ENCODE data around the gene CNOT9. TPM values are rescaled to one million over a fixed set of nuclear protein-coding genes. Genes with fewer than 3 reads are reported as not detected.

CNOT9 gene
- total and polyA plus RNA-seq, 7 experiments from 2014 or later = 13.7 to 99.6 (median 46.4) TPM

GRCh38 chr2:218638372-218638771 lies 69.7 kb downstream of the CNOT9 start:
- H3K27me3 Mint-ChIP-seq = no peaks in the 10 kb centered on the region
- no peaks in the 10 kb centered on the region for H3K27me3 ChIP-seq (ENCODE audit: control insufficient read depth in 2 of 2, insufficient read depth in 2 of 2, low read length in 2 of 2)
- no peak overlapping the region for H3K27ac ChIP-seq (ENCODE audit: low read depth, low read length)
- POLR2A ChIA-PET = no interaction called here
- intact Hi-C loops (cut with micrococcal nuclease) = no loop called here
- ATAC-seq (no peak), DNase-seq (no peak)
- H3K9me3 ChIP-seq (ENCODE audit: control insufficient read depth in 2 of 3, low read length in 3 of 3) = no peaks in the 10 kb centered on the region
- H3K36me3 ChIP-seq (ENCODE audit: control insufficient read depth in 2 of 3, insufficient read depth in 3 of 3, low read length in 3 of 3) = peaks cover 20 to 86% (median 28%) of the 10 kb centered on the region in 3 experiments
- no peak overlapping the region for H3K27ac Mint-ChIP-seq
- CTCF ChIA-PET = no interaction called here
- H3K4me1 ChIP-seq (ENCODE audit: control insufficient read depth in 2 of 2, insufficient read depth in 2 of 2, low read length in 2 of 2) = no peaks in the 10 kb centered on the region
- no peaks in the 10 kb centered on the region for H3K4me1 Mint-ChIP-seq
- peaks cover 18 to 57% (median 21%) of the 10 kb centered on the region in 5 donors for H3K36me3 Mint-ChIP-seq
- no peaks in the 10 kb centered on the region for H3K9me3 Mint-ChIP-seq
- H3K4me3 Mint-ChIP-seq = no peak overlapping the region
- H3K4me3 ChIP-seq (ENCODE audit: low read length) = no peak overlapping the region

GRCh38 chr2:218642121-218642656 lies 73.5 kb downstream of the CNOT9 start:
- Mint-ChIP-seq H3K9me3 (no peaks in the 10 kb centered on the region), H3K4me1 (no peaks in the 10 kb centered on the region), H3K4me3 (no peak overlapping the region), H3K27ac (no peak overlapping the region), H3K36me3 (peaks cover 8 to 39% (median 21%) of the 10 kb centered on the region in 5 donors), H3K27me3 (no peaks in the 10 kb centered on the region)
- Histone ChIP-seq H3K4me1 (ENCODE audit: control insufficient read depth in 2 of 2, insufficient read depth in 2 of 2, low read length in 2 of 2) (no peaks in the 10 kb centered on the region), H3K9me3 (ENCODE audit: control insufficient read depth in 2 of 3, low read length in 3 of 3) (no peaks in the 10 kb centered on the region), H3K27ac (ENCODE audit: low read depth, low read length) (no peak overlapping the region), H3K27me3 (ENCODE audit: control insufficient read depth in 2 of 2, insufficient read depth in 2 of 2, low read length in 2 of 2) (no peaks in the 10 kb centered on the region), H3K36me3 (ENCODE audit: control insufficient read depth in 2 of 3, insufficient read depth in 3 of 3, low read length in 3 of 3) (peaks cover 32 to 84% (median 34%) of the 10 kb centered on the region in 3 experiments), H3K4me3 (ENCODE audit: low read length) (no peak overlapping the region)
- intact Hi-C loops (cut with micrococcal nuclease) = no loop called here
- no peak for ATAC-seq
- DNase-seq = no peak
- CTCF ChIA-PET = no interaction called here
- POLR2A ChIA-PET = interaction anchor here (1.2 kb wide), 1 partner anchor 17 kb away, joined by 3 read pairs; the partner anchor contains the start of genes BCS1L and ZNF142

- H3K4me1 ChIP-seq (ENCODE audit: control insufficient read depth in 2 of 2, insufficient read depth in 2 of 2, low read length in 2 of 2) = peaks cover 0 to 1% of the 10 kb centered on the region in 2 donors
- H3K4me3 ChIP-seq (ENCODE audit: low read length) = no peak overlapping the region
- no peak overlapping the region for H3K27ac ChIP-seq (ENCODE audit: low read depth, low read length)
- Mint-ChIP-seq H3K4me1 (peaks cover 0 to 5% (median 4%) of the 10 kb centered on the region in 7 donors), H3K9me3 (no peaks in the 10 kb centered on the region), H3K4me3 (no peak overlapping the region), H3K36me3 (peaks cover 5 to 38% (median 15%) of the 10 kb centered on the region in 5 donors), H3K27me3 (no peaks in the 10 kb centered on the region), H3K27ac (no peak overlapping the region)
- no peaks in the 10 kb centered on the region for H3K27me3 ChIP-seq (ENCODE audit: control insufficient read depth in 2 of 2, insufficient read depth in 2 of 2, low read length in 2 of 2)
- ChIA-PET POLR2A (interaction anchor here (1.2 kb wide), 1 partner anchor 16 kb away, joined by 3 read pairs; the partner anchor contains the start of genes BCS1L and ZNF142), CTCF (no interaction called here)
- intact Hi-C loops (cut with micrococcal nuclease) = no loop called here
- peaks cover 28 to 78% (median 34%) of the 10 kb centered on the region in 3 experiments for H3K36me3 ChIP-seq (ENCODE audit: control insufficient read depth in 2 of 3, insufficient read depth in 3 of 3, low read length in 3 of 3)
- H3K9me3 ChIP-seq (ENCODE audit: control insufficient read depth in 2 of 3, low read length in 3 of 3) = no peaks in the 10 kb centered on the region
- no peak for ATAC-seq
- no peak for DNase-seq
These were observed 74.1 kb downstream of the CNOT9 start for GRCh38 chr2:218642786-218643185.

- Histone ChIP-seq H3K4me3 (ENCODE audit: low read length) (no peak overlapping the region), H3K4me1 (ENCODE audit: control insufficient read depth in 2 of 2, insufficient read depth in 2 of 2, low read length in 2 of 2) (peaks cover 0 to 7% of the 10 kb centered on the region in 2 donors), H3K9me3 (ENCODE audit: control insufficient read depth in 2 of 3, low read length in 3 of 3) (no peaks in the 10 kb centered on the region), H3K27me3 (ENCODE audit: control insufficient read depth in 2 of 2, insufficient read depth in 2 of 2, low read length in 2 of 2) (no peaks in the 10 kb centered on the region), H3K36me3 (ENCODE audit: control insufficient read depth in 2 of 3, insufficient read depth in 3 of 3, low read length in 3 of 3) (peaks cover 24 to 78% (median 40%) of the 10 kb centered on the region in 3 experiments), H3K27ac (ENCODE audit: low read depth, low read length) (no peak overlapping the region)
- peaks cover 0 to 14% (median 12%) of the 10 kb centered on the region in 7 donors for H3K4me1 Mint-ChIP-seq
- no peak for DNase-seq
- ChIA-PET POLR2A (no interaction called here), CTCF (interaction anchor here (1.1 kb wide), 1 partner anchor 335 kb away, joined by 10 read pairs; no protein-coding TSS in a partner anchor)
- no peaks in the 10 kb centered on the region for H3K9me3 Mint-ChIP-seq
- no peak for ATAC-seq
- H3K27ac Mint-ChIP-seq = no peak overlapping the region
- H3K27me3 Mint-ChIP-seq = no peaks in the 10 kb centered on the region
- H3K4me3 Mint-ChIP-seq = no peak overlapping the region
- peaks cover 5 to 36% (median 22%) of the 10 kb centered on the region in 5 donors for H3K36me3 Mint-ChIP-seq
- intact Hi-C loops (cut with micrococcal nuclease) = no loop called here
These were observed 75.2 kb downstream of the CNOT9 start for GRCh38 chr2:218643751-218644310.

- intact Hi-C loops (cut with micrococcal nuclease) = no loop called here
- H3K36me3 ChIP-seq (ENCODE audit: control insufficient read depth in 2 of 3, insufficient read depth in 3 of 3, low read length in 3 of 3) = peaks cover 24 to 80% (median 36%) of the 10 kb centered on the region in 3 experiments
- peaks cover 0 to 7% of the 10 kb centered on the region in 2 donors for H3K4me1 ChIP-seq (ENCODE audit: control insufficient read depth in 2 of 2, insufficient read depth in 2 of 2, low read length in 2 of 2)
- CTCF ChIA-PET = interaction anchor here (1.1 kb wide), 1 partner anchor 336 kb away, joined by 10 read pairs; no protein-coding TSS in a partner anchor
- peak overlapping the region in 1 of 9 donors; percentile 52 for H3K27ac Mint-ChIP-seq
- POLR2A ChIA-PET = interaction anchor here (0.5 to 1.6 kb wide), 2 partner anchors 15 to 84 kb away, joined by 3 to 5 read pairs; partner anchors contain the start of genes BCS1L and ZNF142
- H3K36me3 Mint-ChIP-seq = peaks cover 6 to 31% (median 17%) of the 10 kb centered on the region in 5 donors
- H3K9me3 ChIP-seq (ENCODE audit: control insufficient read depth in 2 of 3, low read length in 3 of 3) = no peaks in the 10 kb centered on the region
- H3K4me3 Mint-ChIP-seq = no peak overlapping the region
- DNase-seq (no peak), ATAC-seq (no peak)
- peaks cover 0 to 14% (median 12%) of the 10 kb centered on the region in 7 donors for H3K4me1 Mint-ChIP-seq
- H3K27me3 ChIP-seq (ENCODE audit: control insufficient read depth in 2 of 2, insufficient read depth in 2 of 2, low read length in 2 of 2) = no peaks in the 10 kb centered on the region
- no peak overlapping the region for H3K4me3 ChIP-seq (ENCODE audit: low read length)
- H3K27me3 Mint-ChIP-seq = no peaks in the 10 kb centered on the region
- H3K27ac ChIP-seq (ENCODE audit: low read depth, low read length) = no peak overlapping the region
- H3K9me3 Mint-ChIP-seq = no peaks in the 10 kb centered on the region
These were observed 76.1 kb downstream of the CNOT9 start for GRCh38 chr2:218644721-218645120.

- no peak overlapping the region for H3K4me3 ChIP-seq (ENCODE audit: low read length)
- no peaks in the 10 kb centered on the region for H3K9me3 ChIP-seq (ENCODE audit: control insufficient read depth in 2 of 3, low read length in 3 of 3)
- H3K27ac ChIP-seq (ENCODE audit: low read depth, low read length) = no peak overlapping the region
- no peaks in the 10 kb centered on the region for H3K27me3 ChIP-seq (ENCODE audit: control insufficient read depth in 2 of 2, insufficient read depth in 2 of 2, low read length in 2 of 2)
- H3K27ac Mint-ChIP-seq = no peak overlapping the region
- ATAC-seq (no peak), DNase-seq (no peak)
- H3K9me3 Mint-ChIP-seq = no peaks in the 10 kb centered on the region
- ChIA-PET CTCF (no interaction called here), POLR2A (interaction anchor here (0.5 to 1.6 kb wide), 2 partner anchors 14 to 83 kb away, joined by 3 to 5 read pairs; partner anchors contain the start of genes BCS1L and ZNF142)
- peaks cover 0 to 7% of the 10 kb centered on the region in 2 donors for H3K4me1 ChIP-seq (ENCODE audit: control insufficient read depth in 2 of 2, insufficient read depth in 2 of 2, low read length in 2 of 2)
- H3K36me3 ChIP-seq (ENCODE audit: control insufficient read depth in 2 of 3, insufficient read depth in 3 of 3, low read length in 3 of 3) = peaks cover 22 to 80% (median 34%) of the 10 kb centered on the region in 3 experiments
- no peaks in the 10 kb centered on the region for H3K27me3 Mint-ChIP-seq
- H3K36me3 Mint-ChIP-seq = peaks cover 6 to 31% (median 17%) of the 10 kb centered on the region in 5 donors
- intact Hi-C loops (cut with micrococcal nuclease) = no loop called here
- peaks cover 0 to 14% (median 12%) of the 10 kb centered on the region in 7 donors for H3K4me1 Mint-ChIP-seq
- H3K4me3 Mint-ChIP-seq = no peak overlapping the region
These were observed 76.5 kb downstream of the CNOT9 start for GRCh38 chr2:218645126-218645525.

All from naive thymus-derived CD4-positive, alpha-beta T cell (primary cell).